Activated naive CD8-positive, alpha-beta T cell treated with anti-CD3 and anti-CD28 coated beads, Interleukin-2, amount 10 ng/mL, durations not matched to agents 7 days and 5 days (primary cell): ENCODE measurements around the gene HAGH. TPM values are rescaled to one million over a fixed set of nuclear protein-coding genes. Genes with fewer than 3 reads are reported as not detected.

Experiments used
- ATAC-seq: fragments of 150-1000 bp; cut with Tn5 transposase; one replicate; pipeline ENCODE4 v1.10.0; 2021; ENCODE audit warnings: low read depth, moderate library complexity
- POLR2A ChIA-PET: fragments of 350-600 bp; sonication (Branson Sonifier 250); formaldehyde crosslinking; loops from one replicate; lab custom pipeline; 2021; ENCODE audit warnings: antibody characterized with exemption; lab: Charles Lee
- DNase-seq: peaks from one replicate; pipeline ENCODE4 v3.0.0; 2021
- H3K27ac Mint-ChIP-seq: one replicate; pipeline ENCODE4 v1.8.0; 2022; ENCODE audit warnings: mild to moderate bottlenecking, mixed read lengths
- H3K27me3 Mint-ChIP-seq: one replicate; pipeline ENCODE4 v1.8.0; 2022; ENCODE audit warnings: mild to moderate bottlenecking, moderate library complexity, mixed read lengths
- H3K36me3 Mint-ChIP-seq: one replicate; pipeline ENCODE4 v1.8.0; 2021; ENCODE audit warnings: mild to moderate bottlenecking, mixed read lengths
- H3K4me1 Mint-ChIP-seq: one replicate; pipeline ENCODE4 v1.8.0; 2021; ENCODE audit warnings: mixed read lengths
- H3K4me3 Mint-ChIP-seq: one replicate; pipeline ENCODE4 v1.8.0; 2022; ENCODE audit warnings: mild to moderate bottlenecking, moderate library complexity, mixed read lengths
- H3K9me3 Mint-ChIP-seq: one replicate; pipeline ENCODE4 v1.8.0; 2021; ENCODE audit warnings: mixed read lengths
- total RNA-seq, 2 experiments: library from RNA; stranded (reverse); gene quantifications; one replicate each; pipeline ENCODE4 v1.2.3, GENCODE V29; 2021

The HAGH gene
- total RNA-seq, 2 experiments from 2014 or later: 48.7 to 51.6 TPM

GRCh38 chr16:1825381-1825863 lies 1.2 kb downstream of the HAGH start:
- Mint-ChIP-seq H3K9me3 (no peaks in the 10 kb centered on the region), H3K27ac (peak overlapping the region; percentile 60), H3K27me3 (no peaks in the 10 kb centered on the region), H3K4me1 (peaks cover 18% of the 10 kb centered on the region), H3K36me3 (peaks cover 1% of the 10 kb centered on the region), H3K4me3 (peak overlapping the region; percentile 81)
- POLR2A ChIA-PET: interaction anchor here (0.5 to 2.6 kb wide), 4 partner anchors 43 to 328 kb away, joined by 3 to 15 read pairs (median 3); partner anchors contain the start of genes NUBP2 and SPSB3
- peak; percentile 21 for DNase-seq
- no peak for ATAC-seq

GRCh38 chr16:1823821-1824220 lies 2.8 kb downstream of the HAGH start:
- H3K27ac Mint-ChIP-seq: no peak overlapping the region

GRCh38 chr16:1822801-1823200 lies 3.8 kb downstream of the HAGH start:
- DNase-seq (no peak), ATAC-seq (no peak)
- H3K27me3 Mint-ChIP-seq: no peaks in the 10 kb centered on the region
- POLR2A ChIA-PET: no interaction called here
- peaks cover 2% of the 10 kb centered on the region for H3K36me3 Mint-ChIP-seq
- no peak overlapping the region for H3K27ac Mint-ChIP-seq
- no peak overlapping the region for H3K4me3 Mint-ChIP-seq
- H3K4me1 Mint-ChIP-seq: peaks cover 9% of the 10 kb centered on the region
- no peaks in the 10 kb centered on the region for H3K9me3 Mint-ChIP-seq

More at GRCh38 chr16:1823821-1824220, 2.8 kb downstream of the HAGH start:
- Mint-ChIP-seq H3K4me3 (no peak overlapping the region), H3K27me3 (no peaks in the 10 kb centered on the region), H3K4me1 (peaks cover 10% of the 10 kb centered on the region), H3K9me3 (no peaks in the 10 kb centered on the region), H3K36me3 (peaks cover 2% of the 10 kb centered on the region)
- POLR2A ChIA-PET: no interaction called here
- DNase-seq: no peak
- no peak for ATAC-seq

GRCh38 chr16:1821861-1822611 lies 4.6 kb downstream of the HAGH start:
- Mint-ChIP-seq H3K4me3 (no peak overlapping the region), H3K4me1 (peaks cover 6% of the 10 kb centered on the region), H3K9me3 (no peaks in the 10 kb centered on the region), H3K27me3 (no peaks in the 10 kb centered on the region), H3K36me3 (peaks cover 2% of the 10 kb centered on the region), H3K27ac (no peak overlapping the region)
- DNase-seq (no peak), ATAC-seq (no peak)
- POLR2A ChIA-PET: no interaction called here

- ATAC-seq (no peak), DNase-seq (no peak)
- Mint-ChIP-seq H3K27me3 (no peaks in the 10 kb centered on the region), H3K9me3 (no peaks in the 10 kb centered on the region), H3K36me3 (peaks cover 2% of the 10 kb centered on the region), H3K4me1 (peaks cover 6% of the 10 kb centered on the region), H3K4me3 (no peak overlapping the region), H3K27ac (no peak overlapping the region)
- POLR2A ChIA-PET: no interaction called here
Measured at GRCh38 chr16:1820946-1821290, 5.7 kb downstream of the HAGH start.

- DNase-seq (no peak), ATAC-seq (no peak)
- Mint-ChIP-seq H3K36me3 (peaks cover 2% of the 10 kb centered on the region), H3K9me3 (no peaks in the 10 kb centered on the region), H3K27me3 (no peaks in the 10 kb centered on the region), H3K27ac (no peak overlapping the region), H3K4me3 (no peak overlapping the region), H3K4me1 (peaks cover 3% of the 10 kb centered on the region)
- POLR2A ChIA-PET: no interaction called here
Measured at GRCh38 chr16:1820096-1820945, 6.3 kb downstream of the HAGH start.

GRCh38 chr16:1819611-1820010 lies 7.0 kb downstream of the HAGH start:
- ATAC-seq (no peak), DNase-seq (no peak)
- H3K4me1 Mint-ChIP-seq: peaks cover under 1% of the 10 kb centered on the region
- no peaks in the 10 kb centered on the region for H3K27me3 Mint-ChIP-seq
- peak overlapping the region; percentile 13 for H3K27ac Mint-ChIP-seq
- POLR2A ChIA-PET: no interaction called here
- H3K4me3 Mint-ChIP-seq: no peak overlapping the region
- H3K9me3 Mint-ChIP-seq: no peaks in the 10 kb centered on the region
- peaks cover 2% of the 10 kb centered on the region for H3K36me3 Mint-ChIP-seq

GRCh38 chr16:1818873-1819525 lies 7.6 kb downstream of the HAGH start:
- DNase-seq: no peak
- no peaks in the 10 kb centered on the region for H3K9me3 Mint-ChIP-seq
- POLR2A ChIA-PET: no interaction called here
- H3K27me3 Mint-ChIP-seq: no peaks in the 10 kb centered on the region
- peak overlapping the region; percentile 13 for H3K27ac Mint-ChIP-seq
- H3K36me3 Mint-ChIP-seq: peaks cover 2% of the 10 kb centered on the region
- H3K4me3 Mint-ChIP-seq: no peak overlapping the region
- no peak for ATAC-seq
- H3K4me1 Mint-ChIP-seq: no peaks in the 10 kb centered on the region

GRCh38 chr16:1818204-1818872 lies 8.3 kb downstream of the HAGH start:
- no peaks in the 10 kb centered on the region for H3K4me1 Mint-ChIP-seq
- peaks cover 2% of the 10 kb centered on the region for H3K36me3 Mint-ChIP-seq
- no peaks in the 10 kb centered on the region for H3K9me3 Mint-ChIP-seq
- H3K4me3 Mint-ChIP-seq: no peak overlapping the region
- H3K27ac Mint-ChIP-seq: no peak overlapping the region
- DNase-seq: no peak
- peak; percentile 18 for ATAC-seq
- POLR2A ChIA-PET: no interaction called here
- H3K27me3 Mint-ChIP-seq: no peaks in the 10 kb centered on the region

- H3K36me3 Mint-ChIP-seq: peaks cover 2% of the 10 kb centered on the region
- POLR2A ChIA-PET: no interaction called here
- no peaks in the 10 kb centered on the region for H3K4me1 Mint-ChIP-seq
- DNase-seq (no peak), ATAC-seq (no peak)
- H3K27me3 Mint-ChIP-seq: no peaks in the 10 kb centered on the region
- no peak overlapping the region for H3K27ac Mint-ChIP-seq
- no peak overlapping the region for H3K4me3 Mint-ChIP-seq
- H3K9me3 Mint-ChIP-seq: no peaks in the 10 kb centered on the region
Measured at GRCh38 chr16:1817716-1818115, 8.9 kb downstream of the HAGH start.

- H3K27ac Mint-ChIP-seq: no peak overlapping the region
- H3K9me3 Mint-ChIP-seq: no peaks in the 10 kb centered on the region
- peaks cover 2% of the 10 kb centered on the region for H3K36me3 Mint-ChIP-seq
- no peak overlapping the region for H3K4me3 Mint-ChIP-seq
- no peaks in the 10 kb centered on the region for H3K4me1 Mint-ChIP-seq
- no peak for ATAC-seq
- H3K27me3 Mint-ChIP-seq: no peaks in the 10 kb centered on the region
- POLR2A ChIA-PET: no interaction called here
- no peak for DNase-seq
Measured at GRCh38 chr16:1817276-1817589, 9.4 kb downstream of the HAGH start.

GRCh38 chr16:1816396-1817275 lies 10.0 kb downstream of the HAGH start:
- DNase-seq (no peak), ATAC-seq (no peak)
- POLR2A ChIA-PET: no interaction called here
- H3K27ac Mint-ChIP-seq: no peak overlapping the region
- peaks cover 2% of the 10 kb centered on the region for H3K36me3 Mint-ChIP-seq
- H3K27me3 Mint-ChIP-seq: no peaks in the 10 kb centered on the region
- no peak overlapping the region for H3K4me3 Mint-ChIP-seq
- no peaks in the 10 kb centered on the region for H3K9me3 Mint-ChIP-seq
- no peaks in the 10 kb centered on the region for H3K4me1 Mint-ChIP-seq
